GM23338 (cell line): ENCODE data around the gene APP. TPM values are rescaled to one million over a fixed set of nuclear protein-coding genes. Genes with fewer than 3 reads are reported as not detected.

Experiments used
- ATAC-seq: fragments of 200-7000 bp; cut with Tn5 transposase; 3 replicates; pipeline ENCODE4 v1.9.1; 2020
- DNase-seq: peaks from one replicate; pipeline ENCODE4 v3.0.0-alpha.2; 2015; ENCODE audit warnings: low spot score
- H2AFZ ChIP-seq: fragments of 200-600 bp; sonication (generic); 2 replicates; pipeline ENCODE4 v1.8.0; 2016; ENCODE audit warnings: antibody characterized with exemption, mild to moderate bottlenecking, moderate library complexity
- H3F3A ChIP-seq: fragments of 200-600 bp; sonication (generic); replicated peaks from 2 replicates; pipeline ENCODE4 v1.8.0; 2017; ENCODE audit warnings: antibody characterized with exemption, mixed run types, low read depth
- H3K27ac ChIP-seq: fragments of 200-600 bp; sonication (generic); 2 replicates; pipeline ENCODE4 v1.6.1; 2016; ENCODE audit warnings: low read depth
- H3K27me3 ChIP-seq: fragments of 200-600 bp; sonication (generic); 2 replicates; pipeline ENCODE4 v1.8.0; 2016; ENCODE audit warnings: mild to moderate bottlenecking, mixed run types, moderate library complexity; ENCODE audit not compliant: insufficient read depth
- H3K36me3 ChIP-seq: fragments of 200-600 bp; sonication (generic); 2 replicates; pipeline ENCODE4 v1.8.0; 2016; ENCODE audit warnings: mild to moderate bottlenecking; ENCODE audit not compliant: insufficient read depth
- H3K4me1 ChIP-seq: fragments of 200-600 bp; sonication (generic); 2 replicates; pipeline ENCODE4 v1.8.0; 2016; ENCODE audit warnings: mild to moderate bottlenecking, moderate library complexity; ENCODE audit not compliant: insufficient read depth
- H3K4me2 ChIP-seq: fragments of 200-600 bp; sonication (generic); 2 replicates; pipeline ENCODE4 v1.7.1; 2017; ENCODE audit warnings: mixed run types
- H3K4me3 ChIP-seq: fragments of 200-600 bp; sonication (generic); 2 replicates; pipeline ENCODE4 v1.6.1; 2016; ENCODE audit warnings: mixed run types
- H3K79me2 ChIP-seq: fragments of 200-600 bp; sonication (generic); replicated peaks from 2 replicates; pipeline ENCODE4 v1.8.0; 2017; ENCODE audit warnings: mild to moderate bottlenecking; ENCODE audit not compliant: insufficient read depth
- H3K9me2 ChIP-seq: fragments of 200-600 bp; sonication (generic); 2 replicates; pipeline ENCODE4 v1.8.0; 2017; ENCODE audit not compliant: insufficient read depth
- H4K20me1 ChIP-seq: fragments of 200-600 bp; sonication (generic); replicated peaks from 2 replicates; pipeline ENCODE4 v1.8.0; 2017; ENCODE audit warnings: mild to moderate bottlenecking; ENCODE audit not compliant: insufficient read depth
- H3K27ac Mint-ChIP-seq: 2 replicates; pipeline ENCODE4 v1.8.0; 2020; ENCODE audit warnings: inconsistent platforms, mild to moderate bottlenecking, moderate library complexity, mixed read lengths
- H3K27me3 Mint-ChIP-seq: 3 replicates; pipeline ENCODE4 v1.8.0; 2022; ENCODE audit warnings: low read depth, mild to moderate bottlenecking, moderate library complexity, mixed read lengths, inconsistent platforms; ENCODE audit not compliant: insufficient read depth, poor library complexity
- H3K36me3 Mint-ChIP-seq: 3 replicates; pipeline ENCODE4 v1.8.0; 2021; ENCODE audit warnings: low read depth, mild to moderate bottlenecking, inconsistent platforms, moderate library complexity, mixed read lengths
- H3K4me1 Mint-ChIP-seq: 3 replicates; pipeline ENCODE4 v1.8.0; 2020; ENCODE audit warnings: mild to moderate bottlenecking, inconsistent platforms, mixed read lengths
- H3K4me3 Mint-ChIP-seq: 3 replicates; pipeline ENCODE4 v1.8.0; 2021; ENCODE audit warnings: moderate library complexity, mild to moderate bottlenecking, inconsistent platforms, mixed read lengths
- H3K9me3 Mint-ChIP-seq: 3 replicates; pipeline ENCODE4 v1.8.0; 2020; ENCODE audit warnings: moderate library complexity, mild to moderate bottlenecking, inconsistent platforms, mixed read lengths
- CREB1 ChIP-seq: fragments of 250-450 bp; sonication (Bioruptor Pico); IDR thresholded peaks from 2 replicates; pipeline ENCODE4 v1.5.0; 2020; ENCODE audit warnings: low read depth, mild to moderate bottlenecking, moderate library complexity
- EZH2 ChIP-seq: fragments of 200-600 bp; sonication (generic); IDR thresholded peaks from one replicate; pipeline ENCODE4 v1.8.0; 2017; ENCODE audit warnings: antibody characterized with exemption, mild to moderate bottlenecking, low read depth; ENCODE audit not compliant: unreplicated experiment
- EZH2phosphoT487 ChIP-seq: fragments of 200-600 bp; sonication (generic); IDR thresholded peaks from one replicate; pipeline ENCODE4 v1.8.1; 2018; ENCODE audit warnings: antibody characterized with exemption; ENCODE audit not compliant: unreplicated experiment
- JUNB ChIP-seq: IDR thresholded peaks from one replicate; pipeline ENCODE4 v1.6.1; 2016; ENCODE audit warnings: antibody characterized with exemption; ENCODE audit not compliant: unreplicated experiment
- NANOG ChIP-seq: IDR thresholded peaks from 2 replicates; pipeline ENCODE4 v1.6.1; 2016; ENCODE audit warnings: antibody characterized with exemption, borderline replicate concordance
- POLR2AphosphoS5 ChIP-seq: IDR thresholded peaks from 2 replicates; pipeline ENCODE4 v1.6.1; 2016; ENCODE audit warnings: antibody characterized with exemption, low read depth
- REST ChIP-seq: IDR thresholded peaks from one replicate; pipeline ENCODE4 v1.6.1; 2018; ENCODE audit warnings: antibody characterized with exemption; ENCODE audit not compliant: unreplicated experiment
- STAT1 ChIP-seq: IDR thresholded peaks from one replicate; pipeline ENCODE4 v1.6.1; 2016; ENCODE audit warnings: antibody characterized with exemption; ENCODE audit not compliant: unreplicated experiment
- ZNF114 ChIP-seq: fragments of 250-450 bp; sonication (Bioruptor Pico); IDR thresholded peaks from 2 replicates; pipeline ENCODE4 v1.5.0; 2020; ENCODE audit warnings: mild to moderate bottlenecking, moderate library complexity
- ZNF331 ChIP-seq: fragments of 250-450 bp; sonication (Bioruptor Pico); IDR thresholded peaks from 2 replicates; pipeline ENCODE4 v1.5.0; 2020; ENCODE audit warnings: low read depth, mild to moderate bottlenecking, moderate library complexity
- polyA plus RNA-seq: library from polyadenylated mRNA; unstranded; fragments of >200 nt; fragmentation: Nextera tagmentation; extraction: Ambion mirVana; gene quantifications from 2 replicates; pipeline ENCODE4 v1.2.1, GENCODE V29; 2016
- total RNA-seq: library from RNA; depleted of rRNA; stranded (reverse); fragments of >200 nt; shearing (Covaris generic); gene quantifications from 2 replicates; pipeline ENCODE4 v1.2.3, GENCODE V29; 2014

APP gene
- total and polyA plus RNA-seq, 2 experiments from 2014 or later: 69.4 to 444 TPM

- peaks cover 15% of the 10 kb centered on the region for H3K4me1 ChIP-seq
- no peak overlapping the region for H3K4me2 ChIP-seq
- no peak overlapping the region for H3K4me3 Mint-ChIP-seq
- DNase-seq (no peak), ATAC-seq (no peak)
- H3K36me3 Mint-ChIP-seq: peaks cover 79% of the 10 kb centered on the region
- H3K79me2 ChIP-seq: peaks cover 26% of the 10 kb centered on the region
- H3K27ac ChIP-seq: 0 out of 2 replicates have a peak overlapping the region, but pooled peaks have one; percentile 43
- TF ChIP-seq REST (no peak), NANOG (no peak), ZNF331 (CRISPR knock-in tag) (no peak), EZH2 (no peak), JUNB (no peak), STAT1 (no peak)
- no peak overlapping the region for H2AFZ ChIP-seq
- H3K9me3 Mint-ChIP-seq: no peaks in the 10 kb centered on the region
- H4K20me1 ChIP-seq: no peaks in the 10 kb centered on the region
- peaks cover 26% of the 10 kb centered on the region for H3K36me3 ChIP-seq
- no peaks in the 10 kb centered on the region for H3K9me2 ChIP-seq
- H3K27ac Mint-ChIP-seq: peak overlapping the region; percentile 65; the same call in 1 of the 2 replicates
- H3K27me3 Mint-ChIP-seq: peaks cover 3% of the 10 kb centered on the region
- H3F3A ChIP-seq: no peaks in the 10 kb centered on the region
- peaks cover 23% of the 10 kb centered on the region for H3K4me1 Mint-ChIP-seq
- H3K27me3 ChIP-seq: no peaks in the 10 kb centered on the region
- H3K4me3 ChIP-seq: no peak overlapping the region
These were observed 214.9 kb downstream of the APP start for GRCh38 chr21:25955646-25956045.

- H3K27me3 ChIP-seq: no peaks in the 10 kb centered on the region
- H4K20me1 ChIP-seq: 0 out of 2 replicates have a peak, but pooled peaks cover 4% of the 10 kb centered on the region
- H3K9me2 ChIP-seq: no peaks in the 10 kb centered on the region
- ATAC-seq (no peak), DNase-seq (no peak)
- no peak overlapping the region for H3K27ac ChIP-seq
- Mint-ChIP-seq H3K9me3 (no peaks in the 10 kb centered on the region), H3K4me1 (peaks cover 5% of the 10 kb centered on the region; the same call in 2 of the 3 replicates), H3K4me3 (no peak overlapping the region), H3K27ac (no peak overlapping the region), H3K36me3 (peaks cover 70% of the 10 kb centered on the region), H3K27me3 (no peaks in the 10 kb centered on the region)
- no peaks in the 10 kb centered on the region for H3F3A ChIP-seq
- no peak overlapping the region for H3K4me2 ChIP-seq
- no peak overlapping the region for H2AFZ ChIP-seq
- H3K36me3 ChIP-seq: peaks cover 27% of the 10 kb centered on the region
- peaks cover 14% of the 10 kb centered on the region for H3K79me2 ChIP-seq
- H3K4me3 ChIP-seq: no peak overlapping the region
- no peaks in the 10 kb centered on the region for H3K4me1 ChIP-seq
- TF ChIP-seq EZH2: no peak
- no peak for TF ChIP-seq JUNB
- no peak for TF ChIP-seq STAT1
- no peak for TF ChIP-seq CREB1 (CRISPR knock-in tag)
- no peak for TF ChIP-seq REST
- TF ChIP-seq EZH2phosphoT487: no peak
- TF ChIP-seq NANOG: no peak
- TF ChIP-seq ZNF114 (CRISPR knock-in tag): no peak
- no peak for TF ChIP-seq POLR2AphosphoS5
These were observed 216.9 kb downstream of the APP start for GRCh38 chr21:25953659-25954058.
